Heart right ventricle (tissue), 16 donors: ENCODE measurements around the gene NAT8L. TPM values are rescaled to one million over a fixed set of nuclear protein-coding genes. Genes with fewer than 3 reads are reported as not detected.

Experiments
- ATAC-seq, 8 donors: fragments of 200-7000 bp; cut with Tn5 transposase; one replicate each; pipeline ENCODE4 v1.9.1; 2020; ENCODE audit warnings: mild to moderate bottlenecking in 8 of 8, moderate library complexity in 8 of 8, moderate number of reproducible peaks in 1 of 8
- DNase-seq, 2 donors: peaks; one replicate each; pipeline ENCODE4 v3.0.0-alpha.2; 2020
- H3K27ac ChIP-seq, 10 donors: fragments of 200-600 bp; sonication (generic) in 2 of 10; one replicate each; pipeline versions ENCODE4 v1.5.0 to v1.8.0; 2020 to 2022; ENCODE audit warnings: mild to moderate bottlenecking in 3 of 10
- H3K27me3 ChIP-seq, 7 donors: fragments of 200-600 bp; one replicate each; pipeline ENCODE4 v1.8.0; 2021 to 2022; ENCODE audit warnings: mild to moderate bottlenecking in 2 of 7
- H3K36me3 ChIP-seq, 9 donors: fragments of 200-600 bp; sonication (generic) in 1 of 9; one replicate each; pipeline versions ENCODE4 v1.5.0 to v1.8.0; 2020 to 2022; ENCODE audit warnings: mild to moderate bottlenecking in 2 of 9
- H3K4me1 ChIP-seq, 9 donors: fragments of 200-600 bp; sonication (generic) in 1 of 9; one replicate each; pipeline versions ENCODE4 v1.5.0 to v1.8.0; 2020 to 2022; ENCODE audit warnings: mild to moderate bottlenecking in 4 of 9
- H3K4me3 ChIP-seq, 10 donors: fragments of 200-600 bp; sonication (generic) in 2 of 10; one replicate each; pipeline versions ENCODE4 v1.5.0 to v1.8.0; 2020 to 2022; ENCODE audit warnings: mild to moderate bottlenecking in 7 of 10, moderate library complexity in 2 of 10
- H3K9me3 ChIP-seq, 11 donors: fragments of 200-600 bp in 10 of 11; sonication (generic) in 2 of 11; one replicate each; pipeline versions ENCODE4 v1.5.0 to v1.8.0; 2013 to 2022; ENCODE audit warnings: mild to moderate bottlenecking in 2 of 11, control low read depth in 1 of 11, moderate library complexity in 1 of 11
- WGBS, 2 donors: extraction: QIAGEN DNeasy Blood & Tissue Kit; methylation state at CpG; one replicate each; pipeline ENCODE4 v1.1.7; 2013; ENCODE audit warnings: inconsistent platforms in 1 of 2; 5-methylcytosine and 5-hydroxymethylcytosine counted together
- intact Hi-C, 10 donors: fragments of 100-400 bp; cut with DNase I; formaldehyde crosslinking; loops; one replicate each; pipeline versions ENCODE4 v1.11.1 to v1.14.2; 2022
- polyA plus RNA-seq, 2 donors: library from polyadenylated mRNA; stranded (reverse); fragments of 200-250 nt; gene quantifications; one replicate each; pipeline ENCODE4 v1.2.3, GENCODE V29; 2013
- total RNA-seq, 10 donors: library from RNA; stranded (reverse); fragmentation: NEBNext Ultra II Directional in 3 of 10; extraction: Animal tissue kit (Norgen Biotek cat#: 25700) in 3 of 10; gene quantifications; one replicate each; pipeline versions ENCODE4 v1.2.1 to v1.2.4, GENCODE V29; 2021 to 2023
- TF ChIP-seq, protein P1 (sequence below), 9 donors: fragments of 200-600 bp; sonication (generic) in 2 of 9; IDR thresholded peaks; one replicate each; pipeline versions ENCODE4 v1.5.0 to v1.8.0; 2021 to 2022; ENCODE audit warnings: antibody characterized with exemption in 9 of 9, mild to moderate bottlenecking in 5 of 9, moderate library complexity in 1 of 9
- donor health status: Arrhythmogenic right ventricular cardiomyopathy.
- donor health status: ischemic (EF 13 %, LVEDD 7.1; RV severe dilation, severe dysfunction).
- donor health status: healthy with polysubstance abuse.
- donor health status: DM: no; HTN: yes; CAD: no.
- donor health status: DM: no; HTN: no; CAD: no.
- donor health status: ischemic (EF 25% LVEDD 6.9; RV normal size, moderate dysfunction).
- donor health status: ischemic (EF 25% LVEDD 5.7; RV mildly dilated, moderate dysfunction).
- donor health status: healthy.
- donor health status: DM: yes; HTN: yes; CAD: no.
- donor health status: Ischemic cardiomyopathy.
- donor health status: ischemic (EF 35%, LVEDD 5.7; RV mildly dilated, moderate dysfunction).
- donor health status: nonischemic (EF 11% LVEDD 7.7; RV severe dilation, severe dysfunction).
- donor health status: DM: yes; HTN: yes; CAD: no.
- donor health status: PGD.
- donor health status: ischemic (EF 29% LVEDD 5.4; RV normal size, mild dysfunction).
- donor health status: nonischemic (EF 23%, LVEDD 6.1; RV moderate dilation, normal function).

Gene NAT8L
- total and polyA plus RNA-seq, 12 donors = 0.12 to 1.4 (median 0.37) TPM

DNA sequence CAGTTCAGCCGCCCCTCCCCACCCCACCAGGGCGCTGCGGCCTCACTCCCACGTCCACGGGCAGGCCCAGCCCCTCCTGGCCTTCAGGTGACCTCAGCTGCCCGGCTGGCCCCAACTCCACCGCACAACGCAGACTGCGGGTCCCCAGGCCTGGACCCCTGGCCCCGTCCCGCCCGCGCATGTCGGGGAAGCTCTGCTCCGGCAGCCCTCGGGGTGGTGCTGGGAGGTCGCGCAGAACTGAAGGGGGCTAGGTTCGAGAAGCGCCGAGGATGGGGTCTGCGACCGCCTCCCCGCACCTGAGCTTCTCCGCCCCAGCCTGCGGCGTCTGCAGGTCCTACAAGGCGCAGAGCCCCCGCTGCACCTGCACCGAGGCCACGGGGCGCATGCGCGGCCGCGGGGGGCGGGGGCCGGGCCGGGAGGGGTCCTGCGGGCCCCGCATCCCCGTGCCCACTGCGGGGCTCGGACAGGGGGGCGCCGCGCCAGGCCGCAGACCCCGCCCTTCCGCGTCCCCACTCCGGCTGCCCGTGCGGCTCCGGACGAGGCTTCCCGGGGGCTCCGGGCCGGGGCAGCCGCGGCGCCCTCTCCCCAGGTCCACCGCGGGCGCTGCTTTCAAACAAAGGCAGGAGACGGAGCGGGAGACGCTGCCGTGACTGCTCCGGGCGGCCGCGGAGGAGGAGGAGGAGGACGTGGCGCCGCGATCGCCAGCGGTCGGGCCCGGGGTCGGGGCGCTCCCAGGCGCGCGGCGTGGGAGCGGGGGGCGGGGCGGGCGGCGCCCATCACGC is 672 bp upstream of the NAT8L start:
- 3% methylated on average over 60 to 91 of the region's 93 CpGs for WGBS, 2 donors
- DNase-seq (peak in 1 of 2 donors; percentile 11), ATAC-seq (peak in 1 of 8 donors; percentile 8)
- peaks cover 0 to 10% (median 5%) of the 10 kb centered on the region in 9 donors for H3K4me1 ChIP-seq
- intact Hi-C loops = no loop called here
- peak overlapping the region in 9 of 10 donors; percentile 16 to 45 (median 37) for H3K4me3 ChIP-seq
- H3K27ac ChIP-seq = no peak overlapping the region
- TF ChIP-seq, protein P1, sequence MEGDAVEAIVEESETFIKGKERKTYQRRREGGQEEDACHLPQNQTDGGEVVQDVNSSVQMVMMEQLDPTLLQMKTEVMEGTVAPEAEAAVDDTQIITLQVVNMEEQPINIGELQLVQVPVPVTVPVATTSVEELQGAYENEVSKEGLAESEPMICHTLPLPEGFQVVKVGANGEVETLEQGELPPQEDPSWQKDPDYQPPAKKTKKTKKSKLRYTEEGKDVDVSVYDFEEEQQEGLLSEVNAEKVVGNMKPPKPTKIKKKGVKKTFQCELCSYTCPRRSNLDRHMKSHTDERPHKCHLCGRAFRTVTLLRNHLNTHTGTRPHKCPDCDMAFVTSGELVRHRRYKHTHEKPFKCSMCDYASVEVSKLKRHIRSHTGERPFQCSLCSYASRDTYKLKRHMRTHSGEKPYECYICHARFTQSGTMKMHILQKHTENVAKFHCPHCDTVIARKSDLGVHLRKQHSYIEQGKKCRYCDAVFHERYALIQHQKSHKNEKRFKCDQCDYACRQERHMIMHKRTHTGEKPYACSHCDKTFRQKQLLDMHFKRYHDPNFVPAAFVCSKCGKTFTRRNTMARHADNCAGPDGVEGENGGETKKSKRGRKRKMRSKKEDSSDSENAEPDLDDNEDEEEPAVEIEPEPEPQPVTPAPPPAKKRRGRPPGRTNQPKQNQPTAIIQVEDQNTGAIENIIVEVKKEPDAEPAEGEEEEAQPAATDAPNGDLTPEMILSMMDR (IDR thresholded peaks at IDR 0.05) = no peak
- no peaks in the 10 kb centered on the region for H3K36me3 ChIP-seq
- H3K9me3 ChIP-seq = no peaks in the 10 kb centered on the region
- H3K27me3 ChIP-seq = peaks cover 14 to 85% (median 77%) of the 10 kb centered on the region in 7 donors

DNA sequence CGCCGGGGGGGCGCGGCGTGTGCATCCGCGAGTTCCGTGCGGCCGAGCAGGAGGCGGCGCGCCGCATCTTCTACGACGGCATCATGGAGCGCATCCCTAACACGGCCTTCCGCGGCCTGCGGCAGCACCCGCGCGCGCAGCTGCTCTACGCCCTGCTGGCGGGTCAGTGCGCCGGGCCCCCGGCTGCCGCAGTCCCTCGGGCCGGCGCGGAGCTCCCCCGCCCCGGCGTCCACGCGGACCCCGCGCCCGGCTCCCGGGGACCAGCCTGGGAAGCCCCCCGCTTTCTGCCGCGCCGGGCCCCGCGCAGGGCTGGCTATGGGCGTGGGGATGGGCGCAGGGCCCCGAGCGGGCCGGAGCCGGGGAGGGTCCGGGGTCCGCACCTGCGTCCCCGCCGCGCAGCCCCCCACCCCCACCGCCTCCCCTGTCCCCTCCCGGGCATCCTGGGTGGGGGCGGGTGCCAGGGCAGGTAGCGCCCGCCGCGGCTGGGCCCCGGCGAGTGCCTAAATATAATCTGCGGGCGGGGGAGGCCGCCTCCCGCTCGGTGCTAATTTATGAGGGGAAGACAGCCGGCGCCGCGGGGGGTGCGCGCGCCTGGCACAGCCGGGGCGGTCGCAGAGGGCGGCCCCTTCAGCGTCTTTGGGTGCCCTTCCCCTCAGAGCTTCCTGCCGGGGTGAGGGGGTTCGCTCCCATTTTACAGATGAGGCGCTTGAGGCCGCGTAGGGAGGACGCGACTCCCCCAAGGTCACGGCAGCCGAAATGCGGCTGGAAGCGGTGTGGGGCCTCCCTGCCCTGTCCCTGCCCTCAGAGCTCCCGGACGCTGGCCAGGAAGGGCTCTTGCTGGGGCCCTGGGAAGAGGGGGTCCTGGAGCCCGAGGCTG is 837 bp downstream of the NAT8L start:
- intact Hi-C loops = no loop called here
- 3 to 4% methylated on average over 74 to 102 of the region's 102 CpGs for WGBS, 2 donors
- no peaks in the 10 kb centered on the region for H3K9me3 ChIP-seq
- no peak for ATAC-seq
- H3K4me1 ChIP-seq = peaks cover 0 to 10% (median 5%) of the 10 kb centered on the region in 9 donors
- H3K27me3 ChIP-seq = peaks cover 14 to 70% (median 64%) of the 10 kb centered on the region in 7 donors
- DNase-seq = no peak
- TF ChIP-seq, protein P1 (IDR thresholded peaks at IDR 0.05) = no peak
- no peaks in the 10 kb centered on the region for H3K36me3 ChIP-seq
- no peak overlapping the region for H3K27ac ChIP-seq
- H3K4me3 ChIP-seq = peak overlapping the region in 3 of 10 donors; percentile 13 to 24 (median 18)

DNA sequence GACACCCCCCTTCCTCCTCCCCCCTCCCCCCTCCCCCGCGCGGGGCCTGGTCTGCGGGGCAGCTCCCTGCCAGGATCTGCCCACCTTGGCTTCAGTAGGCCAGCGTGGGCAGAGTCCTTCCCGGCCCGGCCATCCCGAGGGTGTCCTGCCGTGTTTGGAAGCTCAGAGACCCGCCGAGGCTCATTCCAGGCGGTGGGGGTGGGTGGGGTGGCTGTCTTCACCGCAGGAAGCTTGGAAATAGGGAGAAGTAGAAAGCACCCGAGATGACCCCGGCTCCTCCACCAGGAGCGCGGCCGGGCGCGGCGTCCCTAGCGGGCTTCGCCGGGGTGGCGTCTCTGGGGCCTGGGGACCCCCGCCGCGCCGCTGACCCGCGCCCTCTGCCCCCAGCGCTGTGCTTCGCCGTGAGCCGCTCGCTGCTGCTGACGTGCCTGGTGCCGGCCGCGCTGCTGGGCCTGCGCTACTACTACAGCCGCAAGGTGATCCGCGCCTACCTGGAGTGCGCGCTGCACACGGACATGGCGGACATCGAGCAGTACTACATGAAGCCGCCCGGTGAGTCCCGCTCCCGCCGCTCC is 1.6 kb downstream of the NAT8L start:
- ATAC-seq = no peak
- 19 to 29% methylated on average over 51 to 54 of the region's 54 CpGs for WGBS, 2 donors
- H3K4me3 ChIP-seq = peak overlapping the region in 2 of 10 donors; percentile 13 to 24
- TF ChIP-seq, protein P1 (IDR thresholded peaks at IDR 0.05) = no peak
- DNase-seq = no peak
- intact Hi-C loops = no loop called here
- no peaks in the 10 kb centered on the region for H3K9me3 ChIP-seq
- peaks cover 0 to 10% (median 5%) of the 10 kb centered on the region in 9 donors for H3K4me1 ChIP-seq
- H3K27ac ChIP-seq = no peak overlapping the region
- H3K27me3 ChIP-seq = peaks cover 14 to 63% (median 58%) of the 10 kb centered on the region in 7 donors
- no peaks in the 10 kb centered on the region for H3K36me3 ChIP-seq
